K562 (cell line): ENCODE results near the gene TOM1L2.

Experiments used
- HNRNPUL1 ChIP-seq: fragments of 200-400 bp; formaldehyde crosslinking; IDR thresholded peaks from 2 replicates; pipeline ENCODE4 v1.6.1; 2017; ENCODE audit warnings: low read length
- PCBP1 ChIP-seq: fragments of 200-400 bp; formaldehyde crosslinking; IDR thresholded peaks from 2 replicates; pipeline ENCODE4 v1.6.1; 2018; ENCODE audit warnings: mild to moderate bottlenecking, low read depth, low read length; ENCODE audit not compliant: poor library complexity, severe bottlenecking

GRCh38 chr17:18014006-18014405, 41.8 kb upstream of the TOM1L2 start:
- TF ChIP-seq HNRNPUL1 (no peak), PCBP1 (no peak)
